Posterior vena cava (tissue), 2 donors: ENCODE results near the gene REXO4. TPM values are rescaled to one million over a fixed set of nuclear protein-coding genes. Genes with fewer than 3 reads are reported as not detected.
"Not testable (repeated sequence)": the region's sequence is repeated elsewhere in the genome, so short reads cannot be mapped to it uniquely, and the experiment has no call there.

ENCODE experiments used
- DNase-seq: peaks from one replicate; pipeline ENCODE4 v3.0.0-alpha.2; 2020; ENCODE audit warnings: low spot score
- intact Hi-C, 2 donors: fragments of 100-400 bp; cut with DNase I; formaldehyde crosslinking; loops; one replicate each; pipeline versions ENCODE4 v1.14.1 to v1.14.2; 2022 to 2023
- total RNA-seq, 2 donors: library from RNA; stranded (reverse); fragmentation: NEBNext Ultra II Directional; extraction: Animal tissue kit (Norgen Biotek cat#: 25700); gene quantifications; one replicate each; pipeline ENCODE4 v1.2.1, GENCODE V29; 2021
- donor health status: DM: yes; HTN: yes; CAD: no.
- donor health status: DM: yes; HTN: yes; CAD: no.

Gene REXO4
- total RNA-seq, 2 donors from 2014 or later: 10.4 to 11.1 TPM

GRCh38 chr9:133377280-133377679 is 40.5 kb downstream of the REXO4 start:
- intact Hi-C loops, DNase-seq: not testable (repeated sequence)

DNA sequence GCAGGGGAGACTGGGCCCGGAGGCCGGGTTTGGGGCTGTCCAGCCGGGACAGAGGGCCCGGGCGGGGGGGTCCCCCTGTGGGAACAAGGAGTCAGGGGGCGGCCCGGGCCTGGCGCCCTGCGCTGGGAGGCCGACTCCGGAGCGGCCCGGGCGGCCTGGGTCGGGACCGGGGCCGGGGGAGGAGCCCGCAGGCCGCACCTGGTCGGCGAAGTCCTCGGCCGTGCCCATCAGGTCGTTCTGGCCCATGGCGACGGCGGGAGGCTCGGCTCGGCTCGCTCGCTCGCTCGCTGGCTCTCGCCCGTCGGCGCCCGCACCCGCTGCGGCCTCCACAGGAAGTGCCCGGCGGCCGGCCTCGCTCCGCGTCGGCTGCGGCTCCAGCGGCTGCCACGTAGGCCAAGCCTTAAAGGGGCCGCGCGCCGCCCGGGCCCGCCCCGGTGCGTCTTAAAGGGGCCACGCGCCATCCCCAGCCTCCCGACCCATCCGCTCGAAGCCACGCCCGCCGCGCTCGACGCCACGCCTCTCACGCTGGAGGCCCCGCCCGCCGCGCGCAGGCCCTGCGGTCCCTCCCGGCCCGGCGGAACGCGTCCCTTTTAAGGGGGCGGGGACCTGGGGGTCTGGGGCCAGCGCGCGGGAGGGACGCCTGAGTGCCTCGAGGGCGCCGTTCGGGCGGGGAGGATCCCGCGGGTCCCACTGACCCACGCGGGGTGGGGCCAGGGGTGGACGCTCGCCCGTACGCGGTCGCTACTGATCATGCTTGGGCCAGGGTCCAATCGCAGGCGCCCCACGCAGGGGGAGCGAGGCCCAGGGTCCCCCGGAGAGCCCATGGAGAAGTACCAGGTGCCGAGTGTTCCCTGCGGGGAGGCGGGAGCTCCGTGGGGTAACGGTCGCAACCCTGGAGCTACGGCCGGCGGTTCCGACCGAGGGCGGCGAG is 41.8 kb downstream of the REXO4 start, which contains the start of the genes STKLD1 and SURF4:
Gene STKLD1 (plus strand): TSS at position 643 of the 931 bp plus-strand sequence. CDS start 108 bp downstream, at position 751.
Gene SURF4 (minus strand): TSS at position 337 of the 931 bp plus-strand sequence. CDS start 91 bp downstream, at position 246.
- intact Hi-C loops: no loop called here
- peak; percentile 99 for DNase-seq

DNA sequence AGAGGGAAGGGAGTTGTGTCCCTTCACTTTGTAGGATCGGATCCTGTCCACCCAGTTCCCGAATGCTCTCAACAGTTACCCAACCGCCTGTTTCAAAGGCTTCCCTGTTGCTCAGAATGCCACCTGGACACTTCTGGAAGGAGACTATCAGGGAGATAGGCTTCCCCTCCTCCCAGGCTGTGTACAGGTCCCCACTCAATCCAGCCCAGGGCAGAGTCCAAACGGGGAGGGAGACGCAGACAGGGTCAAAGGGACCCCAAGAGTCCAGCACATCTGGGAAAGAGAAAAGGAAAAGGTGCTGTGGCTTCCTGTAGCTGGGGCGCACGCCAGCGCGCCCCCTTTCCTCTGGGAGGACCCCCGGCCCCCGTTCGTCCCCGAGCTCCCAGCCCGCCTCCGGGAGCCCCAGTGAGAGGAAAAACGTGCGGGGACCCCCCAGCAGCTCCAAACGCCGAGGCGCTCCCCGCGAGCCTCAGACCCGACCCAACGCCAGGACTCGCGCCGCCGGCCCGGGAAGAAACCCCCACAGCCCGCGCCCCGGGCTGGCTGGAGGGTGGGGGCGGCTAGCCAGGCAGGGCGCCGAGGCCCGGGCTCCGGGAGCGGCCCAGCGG is 42.6 kb downstream of the REXO4 start:
- DNase-seq: no peak
- intact Hi-C loops: no loop called here

DNA sequence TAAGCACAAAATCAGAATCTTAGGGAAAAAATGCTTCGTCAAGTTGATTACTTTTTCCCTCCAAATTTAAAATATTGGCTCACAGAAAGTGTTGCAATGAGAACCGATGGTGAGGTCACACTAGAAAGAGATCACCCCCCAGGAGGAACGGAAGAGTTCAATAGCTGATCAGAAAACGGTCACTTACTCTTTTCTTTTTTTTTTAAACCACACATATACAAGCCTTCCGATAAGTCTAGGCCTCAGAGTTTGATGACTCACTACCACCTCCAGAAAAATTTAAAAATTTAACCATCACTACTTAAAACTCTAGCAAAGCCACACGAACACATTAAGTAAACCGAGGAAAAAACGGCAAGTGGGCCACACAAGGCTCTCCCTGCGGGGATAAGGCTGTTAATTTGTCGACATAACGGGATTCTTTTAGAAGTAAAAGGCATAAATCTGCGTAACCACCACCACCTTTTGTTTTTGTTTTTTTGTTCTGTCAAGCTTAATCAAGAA is 43.1 kb downstream of the REXO4 start:
- DNase-seq: no peak
- intact Hi-C loops: no loop called here

DNA sequence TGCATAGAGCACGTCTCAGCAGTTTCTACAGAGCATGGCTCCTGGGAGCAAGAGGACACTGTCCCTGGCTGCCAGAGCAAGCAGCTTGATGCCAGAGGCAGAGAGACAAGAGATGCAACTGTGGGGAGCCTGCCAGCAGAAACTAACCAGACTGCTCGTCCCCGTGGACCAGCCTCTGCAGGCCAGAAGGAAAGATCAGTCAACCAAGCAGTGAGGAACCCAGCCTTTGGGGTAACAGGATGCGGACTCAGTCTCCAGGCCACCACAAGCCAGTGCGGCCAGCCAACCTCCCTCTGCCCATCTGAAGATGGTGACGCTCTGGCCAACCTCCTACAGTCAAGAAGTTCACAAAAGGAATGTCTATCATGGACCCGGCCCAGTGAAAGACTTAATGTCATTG is 45.7 kb downstream of the REXO4 start:
- DNase-seq: no peak
- intact Hi-C loops: no loop called here

- intact Hi-C loops: no loop called here
These were observed 46.5 kb downstream of the REXO4 start for GRCh38 chr9:133371261-133371711.

GRCh38 chr9:133370685-133371084 is 47.1 kb downstream of the REXO4 start:
- DNase-seq: no peak
- intact Hi-C loops: no loop called here

More at GRCh38 chr9:133371261-133371711, 46.5 kb downstream of the REXO4 start:
- DNase-seq: no peak

DNA sequence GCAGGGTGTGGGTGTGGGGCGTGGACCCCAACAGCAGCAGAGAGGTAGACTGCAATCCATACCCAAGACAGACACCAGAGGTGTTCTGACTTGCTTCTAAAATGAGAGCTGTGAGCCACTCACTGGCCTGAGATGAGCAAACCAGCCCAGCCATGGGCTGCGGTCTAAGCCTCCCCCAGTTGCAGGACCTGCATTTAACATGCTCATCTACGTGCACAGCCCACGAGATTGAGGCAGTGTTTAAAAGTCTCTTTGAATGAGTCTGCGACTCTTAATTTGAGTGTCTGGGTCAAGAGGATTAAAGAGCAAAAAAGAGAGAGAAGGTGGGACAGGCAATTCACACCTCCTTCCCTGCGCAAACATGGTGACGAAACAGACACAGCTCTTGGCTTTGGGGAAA is 47.9 kb downstream of the REXO4 start:
- intact Hi-C loops: no loop called here
- DNase-seq: no peak

DNA sequence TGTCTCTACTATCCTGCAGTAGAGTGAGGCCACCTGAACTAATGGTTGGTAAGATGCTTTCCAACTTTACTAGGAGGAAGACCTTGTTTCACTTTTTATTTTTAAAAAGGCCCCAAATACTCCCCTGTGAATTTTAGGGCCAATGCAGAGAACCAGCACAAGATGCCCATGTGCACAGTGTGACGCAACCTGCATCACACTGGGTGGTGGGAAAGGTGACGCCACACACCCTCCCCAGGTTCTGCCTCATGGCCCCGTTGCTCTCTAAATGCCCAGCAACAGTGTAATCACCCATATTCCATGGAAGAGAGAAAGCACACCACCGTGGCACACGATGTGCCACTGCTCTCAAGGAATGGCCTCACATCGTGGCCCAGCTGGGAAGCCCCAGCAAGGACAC is 48.4 kb downstream of the REXO4 start:
- no peak for DNase-seq
- intact Hi-C loops: no loop called here

DNA sequence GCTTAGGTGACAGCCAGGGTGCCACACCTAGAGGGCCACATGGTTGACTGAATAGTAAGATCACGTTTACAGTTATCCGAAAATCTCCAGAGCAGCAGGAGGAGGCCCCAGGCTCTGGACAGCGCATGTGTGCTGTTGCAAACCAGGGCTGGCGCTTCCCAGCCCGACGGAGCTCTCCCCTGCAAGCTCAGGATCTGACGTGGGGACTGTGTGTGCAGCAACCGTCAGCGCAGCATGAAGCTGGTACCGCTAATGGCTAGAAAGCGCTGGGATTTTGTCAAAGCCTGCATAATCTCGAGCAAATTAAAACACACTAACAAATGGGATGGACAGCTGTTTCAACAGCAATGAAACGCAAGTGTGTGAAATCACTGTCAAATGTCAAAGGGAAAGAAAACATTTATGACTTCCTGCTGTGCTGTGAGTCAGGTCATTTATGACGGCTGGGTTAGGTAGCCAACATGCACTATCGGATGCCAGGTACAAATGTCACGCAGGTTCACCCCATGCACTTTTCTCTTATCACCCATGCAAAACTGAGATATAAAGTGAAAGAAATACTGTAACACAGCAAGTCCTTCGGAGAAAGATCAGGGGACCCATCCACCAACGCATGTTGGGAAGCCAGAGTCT is 49.4 kb downstream of the REXO4 start:
- DNase-seq: no peak
- intact Hi-C loops: no loop called here

DNA sequence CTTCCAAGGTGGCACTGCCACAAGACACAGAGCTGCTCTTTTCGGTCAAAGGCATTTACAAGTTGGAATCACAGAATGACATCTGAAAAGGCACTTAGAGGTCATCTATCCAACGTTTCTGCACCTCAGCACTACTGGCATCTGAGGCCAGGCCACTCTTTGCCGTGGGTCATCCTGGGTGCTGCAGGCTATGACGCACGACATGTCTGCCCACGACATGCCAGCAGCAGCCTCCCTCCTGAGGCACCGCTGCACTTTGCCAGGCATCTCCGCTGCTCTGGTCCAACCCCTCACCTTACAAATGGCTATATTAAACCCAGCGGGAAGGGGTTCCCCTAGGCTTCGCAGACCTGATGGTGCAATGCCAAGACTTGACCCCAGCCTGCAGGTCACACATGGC is 50.0 kb downstream of the REXO4 start:
- intact Hi-C loops: no loop called here
- DNase-seq: no peak

DNA sequence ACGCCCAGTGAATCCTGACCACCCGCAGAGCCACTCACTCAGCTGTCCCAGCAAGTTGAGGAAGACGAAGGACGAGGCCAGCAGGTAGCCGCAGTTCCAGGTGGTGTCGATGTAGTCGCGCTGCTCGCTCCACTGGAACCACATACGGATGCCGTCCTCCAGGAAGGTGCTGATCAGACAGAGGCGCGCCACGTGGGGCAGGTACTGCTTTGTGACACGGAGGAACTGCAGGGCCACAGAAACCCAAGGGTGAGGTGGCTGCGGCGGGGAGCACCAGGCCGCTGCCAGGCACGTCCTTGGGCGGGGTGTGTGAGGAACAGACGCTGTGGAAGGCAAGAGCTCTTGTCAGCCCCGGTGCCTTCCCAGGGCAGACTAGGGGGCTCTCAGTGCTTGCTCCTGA is 50.6 kb downstream of the REXO4 start:
- intact Hi-C loops: no loop called here
- DNase-seq: no peak

DNA sequence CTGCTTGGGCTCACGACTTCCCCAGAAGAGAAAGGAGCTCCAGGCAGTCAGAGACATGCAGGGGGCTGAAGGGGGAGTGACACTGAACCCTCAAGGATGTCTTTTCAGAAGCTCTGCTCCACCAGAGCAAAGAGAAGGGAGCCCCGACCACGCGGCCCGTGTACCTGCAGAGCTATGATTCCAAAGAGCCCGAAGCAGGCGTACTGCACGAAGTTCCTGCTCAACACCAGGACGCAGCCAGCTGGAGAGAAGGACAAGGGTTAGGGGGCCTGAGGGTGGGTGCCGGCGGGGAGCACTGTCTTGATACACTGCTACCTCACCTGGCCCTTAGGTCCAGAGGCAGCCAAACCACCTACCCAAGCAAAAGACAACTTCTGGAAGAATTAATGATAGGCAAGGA is 51.4 kb downstream of the REXO4 start:
- DNase-seq: no peak
- intact Hi-C loops: no loop called here

GRCh38 chr9:133362359-133363044 is 55.3 kb downstream of the REXO4 start:
- DNase-seq: no peak
- intact Hi-C loops: no loop called here

DNA sequence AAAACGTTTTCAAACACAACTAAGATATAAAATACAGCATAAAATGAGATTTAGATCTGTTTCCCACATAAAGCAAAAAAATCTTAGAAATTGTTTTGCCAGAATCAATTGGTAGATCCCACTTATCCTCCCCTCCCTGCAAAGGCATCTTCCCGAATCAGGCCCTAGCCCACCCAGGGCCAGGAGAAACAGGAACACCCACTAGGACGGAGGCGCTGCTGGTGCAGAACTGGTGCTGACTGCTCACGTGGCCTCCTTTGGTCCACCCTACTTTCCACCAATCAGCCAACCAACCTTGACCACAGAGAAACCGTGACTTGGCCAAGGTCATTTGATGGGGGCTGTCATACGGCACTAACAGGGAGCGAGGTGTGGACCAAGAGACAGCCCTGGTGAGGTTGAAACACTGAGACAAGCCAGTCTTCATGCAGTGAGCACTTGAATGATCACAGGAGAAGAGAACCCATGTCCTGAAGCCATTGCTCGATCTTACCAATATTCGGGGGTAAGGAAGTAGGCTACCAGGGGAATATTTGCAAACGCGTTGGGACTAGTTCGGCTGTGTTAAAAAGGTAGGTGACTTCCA is 56.2 kb downstream of the REXO4 start:
- intact Hi-C loops: no loop called here
- DNase-seq: no peak

DNA sequence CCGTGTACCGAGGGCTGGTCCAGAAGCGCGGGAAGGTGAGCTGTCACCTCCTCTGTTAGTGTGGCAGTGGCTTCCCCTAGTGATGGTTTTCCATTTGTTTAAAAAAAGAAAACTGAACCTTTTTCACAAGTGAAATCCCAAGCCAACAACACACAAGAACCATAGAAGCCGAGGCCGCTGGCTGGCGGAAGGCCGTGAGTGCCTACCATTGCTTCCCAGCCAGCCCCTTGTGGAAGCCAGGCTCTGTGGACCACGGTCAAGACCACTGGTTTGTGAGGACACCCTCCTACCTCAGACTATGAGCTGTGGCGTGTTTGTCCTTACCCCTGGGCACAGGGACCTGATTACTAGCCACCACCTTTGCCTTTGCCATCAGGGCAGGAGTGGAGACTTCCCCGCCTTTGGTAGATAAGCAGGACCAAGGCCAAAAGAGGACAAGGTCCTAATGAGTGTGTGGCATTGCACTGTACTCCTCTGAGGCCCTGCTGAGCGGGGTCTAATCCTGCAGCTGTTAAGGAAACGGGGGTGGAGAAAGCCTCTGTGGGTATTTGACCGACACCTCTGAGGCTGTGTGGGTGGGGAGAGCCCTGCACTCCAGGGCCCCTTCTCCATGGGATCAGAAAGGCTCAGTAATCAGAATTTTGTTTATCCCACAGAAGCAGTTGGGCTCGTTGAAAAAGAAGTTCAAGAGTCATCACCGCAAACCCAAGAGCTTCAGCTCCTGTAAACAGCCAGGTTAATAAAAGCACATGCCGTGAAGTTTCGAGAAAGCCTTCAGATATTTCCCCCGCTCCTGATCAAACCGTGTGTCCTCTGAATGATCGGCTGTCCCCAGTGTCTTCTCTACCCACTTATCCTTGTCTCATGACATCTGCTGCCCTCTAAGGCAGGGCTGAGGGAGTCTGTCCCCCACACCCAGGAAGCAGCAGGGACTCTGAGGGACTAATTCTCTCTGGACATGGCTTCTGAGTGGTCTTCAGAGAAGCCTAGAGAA is 57.1 kb downstream of the REXO4 start:
- intact Hi-C loops: no loop called here
- no peak for DNase-seq

- DNase-seq: no peak
- intact Hi-C loops: no loop called here
These were observed 58.2 kb downstream of the REXO4 start for GRCh38 chr9:133359399-133360175.
